ENCODE results near the gene PCDHGA1.

DNA sequence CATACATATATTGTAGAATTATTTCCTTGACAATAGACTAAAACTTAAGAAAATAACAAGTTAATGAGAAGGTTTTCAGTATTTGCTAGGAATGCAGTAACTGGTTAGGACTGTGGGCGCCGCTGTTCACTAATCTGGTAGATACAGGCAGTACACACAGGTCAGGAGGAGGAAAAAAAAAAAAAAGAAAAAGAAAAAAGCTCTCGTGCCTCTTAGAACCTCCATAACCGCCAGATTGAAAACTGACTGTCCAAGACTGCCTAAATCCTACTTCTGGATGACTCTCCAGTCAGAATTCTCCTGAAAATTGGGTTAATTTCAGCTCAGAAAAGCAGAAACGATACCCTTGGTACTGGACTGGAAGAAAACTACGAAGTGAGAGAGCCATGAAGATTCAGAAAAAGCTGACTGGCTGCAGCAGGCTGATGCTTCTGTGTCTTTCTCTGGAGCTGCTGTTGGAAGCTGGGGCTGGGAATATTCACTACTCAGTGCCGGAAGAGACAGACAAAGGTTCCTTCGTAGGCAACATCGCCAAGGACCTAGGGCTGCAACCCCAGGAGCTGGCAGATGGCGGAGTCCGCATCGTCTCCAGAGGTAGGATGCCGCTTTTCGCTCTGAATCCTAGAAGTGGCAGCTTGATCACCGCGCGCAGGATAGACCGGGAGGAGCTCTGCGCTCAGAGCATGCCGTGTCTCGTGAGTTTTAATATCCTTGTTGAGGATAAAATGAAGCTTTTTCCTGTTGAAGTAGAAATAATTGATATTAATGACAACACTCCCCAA lies at the start of gene PCDHGA1:
- TF ChIP-seq FOXA1 (IDR thresholded peaks at IDR 0.05) (no peak), TARDBP (IDR thresholded peaks at IDR 0.05) (no peak), FOXM1 (IDR thresholded peaks at IDR 0.05; ENCODE audit: borderline replicate concordance) (no peak), FOXK2 (IDR thresholded peaks at IDR 0.05) (no peak), L3MBTL2 (conservative IDR thresholded peaks at IDR 0.05) (no peak), CTBP1 (IDR thresholded peaks at IDR 0.05; ENCODE audit: borderline replicate concordance) (no peak), HDGF (IDR thresholded peaks at IDR 0.05; ENCODE audit: borderline replicate concordance) (no peak), NFRKB (IDR thresholded peaks at IDR 0.05) (no peak), SUZ12 (IDR thresholded peaks at IDR 0.05) (no peak)
- TF ChIP-seq, protein P1, sequence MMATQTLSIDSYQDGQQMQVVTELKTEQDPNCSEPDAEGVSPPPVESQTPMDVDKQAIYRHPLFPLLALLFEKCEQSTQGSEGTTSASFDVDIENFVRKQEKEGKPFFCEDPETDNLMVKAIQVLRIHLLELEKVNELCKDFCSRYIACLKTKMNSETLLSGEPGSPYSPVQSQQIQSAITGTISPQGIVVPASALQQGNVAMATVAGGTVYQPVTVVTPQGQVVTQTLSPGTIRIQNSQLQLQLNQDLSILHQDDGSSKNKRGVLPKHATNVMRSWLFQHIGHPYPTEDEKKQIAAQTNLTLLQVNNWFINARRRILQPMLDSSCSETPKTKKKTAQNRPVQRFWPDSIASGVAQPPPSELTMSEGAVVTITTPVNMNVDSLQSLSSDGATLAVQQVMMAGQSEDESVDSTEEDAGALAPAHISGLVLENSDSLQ (IDR thresholded peaks at IDR 0.05): no peak

Measured in HEK293T (cell line).